CD4-positive, alpha-beta T cell treated with Interleukin-21 for 1 hour (primary cell): Measurements from ENCODE around the gene MGAT4C.
A peak's percentile ranks its signal among the peaks of the same experiment; 100 is the strongest.

Source experiments
- DNase-seq: peaks from one replicate; pipeline ENCODE4 v3.0.0-alpha.2; 2020

The MGAT4C gene

DNA sequence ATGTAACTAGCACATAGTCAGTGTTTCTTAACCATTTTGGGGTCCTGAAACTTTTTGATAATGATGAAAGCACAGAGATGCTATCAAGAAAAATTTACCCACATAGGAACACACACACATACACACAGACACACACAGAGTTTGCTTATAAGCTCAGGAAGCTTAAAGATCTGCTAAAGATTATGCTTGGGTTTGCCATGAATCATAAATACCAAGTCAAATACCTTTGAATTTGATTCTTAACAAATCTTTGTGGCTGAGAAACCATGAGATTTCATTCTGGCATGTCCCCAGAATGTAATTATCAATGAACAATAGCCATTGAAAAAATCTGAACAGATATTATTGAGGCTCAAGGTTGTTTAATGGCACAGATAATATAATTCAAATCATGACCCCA lies 292.9 kb downstream of the MGAT4C start:
- no peak for DNase-seq

DNA sequence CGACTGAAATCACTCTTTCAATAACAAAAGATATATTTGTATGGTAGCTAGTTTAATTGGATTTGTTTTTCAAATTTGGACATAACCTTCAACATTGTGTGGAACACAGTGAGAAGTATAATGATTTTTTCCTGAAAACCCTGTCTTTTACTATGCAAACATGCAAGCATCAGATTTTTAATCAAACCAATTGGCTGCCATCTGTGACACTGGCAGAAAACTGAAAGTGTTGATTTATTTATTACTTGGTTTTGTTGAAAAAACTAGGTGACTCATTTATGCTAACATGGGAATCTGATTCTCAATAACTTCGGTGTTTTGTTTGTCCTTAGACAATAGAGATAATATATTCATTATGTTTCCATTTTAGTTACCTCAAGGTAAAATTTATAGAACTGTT lies 300.1 kb downstream of the MGAT4C start:
- DNase-seq = no peak

DNA sequence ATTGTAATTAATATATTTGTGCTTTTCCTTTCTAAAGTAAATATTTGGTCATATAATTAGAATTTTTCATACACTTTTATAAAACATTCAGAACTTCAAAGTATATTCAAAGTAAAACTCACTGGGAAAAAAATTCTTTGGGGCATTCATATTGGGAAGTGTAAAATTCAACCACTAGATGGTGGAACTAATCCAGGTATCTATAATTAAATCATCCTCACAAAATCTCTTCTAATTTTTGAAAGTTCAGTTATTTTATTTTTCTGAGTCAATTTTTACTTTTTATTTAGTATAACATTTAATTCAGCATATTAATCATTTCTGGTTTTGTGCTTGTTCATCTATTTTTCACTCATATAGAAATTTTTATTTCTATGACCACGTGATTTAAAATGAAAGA lies 301.1 kb downstream of the MGAT4C start:
- DNase-seq = no peak

DNA sequence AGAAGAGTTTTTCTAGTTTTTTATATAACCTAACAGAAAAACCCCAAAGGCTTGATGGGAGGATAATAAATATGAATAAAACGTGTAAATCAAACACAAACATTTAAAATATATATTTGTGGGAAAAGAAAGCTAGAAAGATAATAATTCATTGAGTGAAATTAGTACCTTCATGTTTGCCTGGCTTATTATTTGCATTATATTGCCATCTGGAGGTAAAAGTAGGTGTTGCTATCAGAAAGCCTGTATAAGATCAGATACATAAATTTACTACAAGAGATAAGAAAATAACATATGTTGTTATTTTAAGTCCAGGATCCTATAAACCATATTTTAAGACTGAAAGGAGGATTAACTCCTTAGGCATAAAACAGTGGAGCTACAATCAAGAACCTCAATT lies 304.4 kb downstream of the MGAT4C start:
- no peak for DNase-seq

DNA sequence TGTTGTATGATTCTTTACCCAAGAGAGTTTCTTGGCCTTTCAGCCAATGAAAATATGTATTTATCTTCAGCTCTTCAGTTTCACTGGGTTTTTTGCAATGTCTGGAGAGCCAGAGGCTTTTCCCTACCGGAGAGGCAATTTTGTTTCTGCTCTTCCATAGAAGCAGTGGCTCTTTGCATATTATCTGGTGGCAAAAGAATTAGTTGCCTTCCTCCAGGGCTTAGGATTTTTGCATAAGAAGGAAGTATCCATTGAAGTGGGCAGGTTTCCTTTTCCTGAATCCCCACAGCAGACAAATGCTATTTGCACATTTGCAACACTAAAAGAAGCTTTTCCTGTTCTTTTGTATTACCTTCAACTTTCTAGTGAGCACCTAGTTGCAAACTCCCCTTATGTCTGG lies 306.9 kb downstream of the MGAT4C start:
- DNase-seq = no peak

DNA sequence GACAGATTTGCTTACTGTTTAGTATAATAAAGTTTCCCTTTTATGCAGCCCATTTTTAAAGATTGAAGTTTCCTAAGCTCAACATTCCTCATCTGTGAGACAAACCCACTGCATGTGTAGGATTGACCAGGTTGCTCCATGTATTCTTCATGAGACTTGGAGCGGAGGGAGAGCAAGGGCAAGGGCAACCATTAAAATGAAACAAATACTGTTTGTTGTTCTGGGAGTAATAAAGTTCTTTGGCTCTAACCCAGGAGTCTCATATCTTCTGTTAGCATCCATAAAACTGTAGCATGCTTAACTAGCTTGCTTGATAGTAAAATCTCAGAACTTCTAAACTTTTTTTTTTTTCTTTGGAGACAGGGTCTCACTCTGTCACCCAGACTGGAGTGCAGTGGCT lies 307.9 kb downstream of the MGAT4C start:
- no peak for DNase-seq

DNA sequence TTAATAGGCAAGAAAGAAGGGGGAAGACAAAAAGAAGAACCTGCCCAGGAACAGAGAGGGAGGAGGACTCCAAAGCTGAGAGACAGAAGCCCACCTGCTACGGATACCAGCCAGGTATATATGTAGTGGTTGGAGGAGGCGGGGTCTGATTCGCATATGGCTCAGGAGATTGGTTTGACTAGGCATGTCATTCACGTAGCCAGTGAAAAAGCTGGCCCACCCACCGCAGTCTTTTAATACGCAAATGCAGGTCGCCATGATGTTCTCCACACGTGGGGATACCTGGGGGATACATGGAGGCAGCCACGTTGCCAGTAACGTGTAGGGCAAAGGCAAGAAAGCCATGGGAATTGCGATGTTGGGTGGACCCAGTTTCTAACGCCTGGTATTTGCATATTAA lies 308.9 kb downstream of the MGAT4C start:
- no peak for DNase-seq

DNA sequence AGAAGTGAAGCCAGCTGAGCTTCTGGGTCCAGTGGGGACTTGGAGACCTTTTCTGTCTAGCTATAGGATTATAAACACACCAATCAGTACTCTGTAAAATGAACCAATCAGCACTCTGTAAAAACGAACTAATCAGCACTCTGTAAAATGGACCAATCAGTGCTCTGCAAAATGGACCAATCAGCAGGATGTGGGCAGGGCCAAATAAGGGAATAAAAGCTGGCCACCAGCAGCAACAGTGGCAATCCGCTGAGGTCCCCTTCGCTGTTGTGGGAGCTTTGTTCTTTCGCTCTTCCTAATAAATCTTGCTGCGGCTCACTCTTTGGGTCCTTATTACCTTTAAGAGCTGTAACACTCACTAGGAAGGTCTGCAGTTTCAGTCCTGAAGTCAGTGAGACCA lies 309.8 kb downstream of the MGAT4C start:
- no peak for DNase-seq

DNA sequence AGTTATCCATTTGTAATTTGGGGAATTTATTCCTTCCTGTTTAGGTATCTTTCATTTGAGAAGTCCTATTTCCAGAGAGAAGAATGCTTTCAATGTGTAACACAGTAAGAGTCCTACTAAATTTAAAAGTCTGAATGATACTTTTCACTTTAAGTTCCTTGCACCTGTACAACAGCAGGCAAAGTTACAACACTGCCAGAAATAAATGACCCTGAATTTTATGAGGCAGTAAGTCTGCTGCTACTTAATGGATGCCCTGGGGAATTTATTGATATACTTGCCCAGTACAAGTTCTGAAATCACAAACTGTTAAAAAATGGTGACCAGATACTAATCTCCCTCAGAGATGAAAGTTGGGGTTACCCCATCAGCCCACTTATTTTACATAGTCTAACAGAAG lies 329.0 kb downstream of the MGAT4C start:
- DNase-seq = no peak

DNA sequence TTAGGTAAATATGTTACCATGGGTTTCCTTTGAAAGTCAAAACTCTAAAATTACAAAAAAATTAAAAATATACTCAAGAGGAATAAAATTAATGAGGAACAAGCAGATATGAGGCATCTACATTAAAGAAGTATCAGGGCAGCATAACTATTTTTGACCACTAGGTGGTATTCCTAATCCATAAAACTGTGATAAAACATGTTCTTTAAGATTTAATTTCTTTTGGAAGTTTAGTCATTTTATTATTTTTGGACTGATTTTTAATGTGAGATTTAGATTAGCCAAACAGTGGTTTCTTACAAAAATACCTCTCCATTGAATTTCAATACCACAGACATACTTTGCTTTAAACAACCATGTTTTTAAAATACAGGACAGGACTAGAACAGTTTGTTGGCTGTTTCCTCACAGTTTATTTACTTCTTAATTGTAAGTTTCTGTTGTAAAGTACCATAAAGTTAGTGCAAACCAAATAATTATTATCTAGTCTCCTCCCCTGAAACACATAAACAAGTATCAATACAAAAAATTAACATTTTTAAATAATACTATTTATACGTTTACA lies 332.3 kb downstream of the MGAT4C start:
- DNase-seq = no peak

DNA sequence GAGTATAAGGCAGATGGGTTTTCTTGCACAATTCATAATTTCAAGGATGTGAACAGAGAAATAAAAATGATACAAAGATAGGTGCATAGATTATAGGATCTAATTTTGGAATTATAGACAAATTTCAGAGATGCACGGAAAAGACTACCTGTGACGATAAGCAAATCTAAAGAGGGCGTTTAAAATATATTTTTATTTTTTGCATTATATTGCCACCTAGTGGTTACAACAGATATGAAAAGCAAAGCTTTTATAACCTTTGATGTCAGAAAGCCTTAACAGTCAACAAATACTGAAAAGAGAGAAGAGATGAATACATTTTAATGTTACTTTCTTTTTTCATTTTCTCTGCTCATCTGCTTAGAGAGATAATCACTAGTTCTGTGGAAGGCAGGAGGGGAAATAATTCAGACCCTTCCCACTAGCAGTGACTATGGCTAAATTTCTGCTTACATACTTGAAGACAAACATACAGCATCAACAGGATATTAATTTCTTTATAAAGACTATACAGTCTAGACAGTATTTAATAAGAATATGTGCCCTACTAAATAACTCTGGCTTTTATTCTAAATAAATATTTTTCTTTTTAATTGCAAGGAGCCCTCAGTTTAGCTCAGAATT lies 335.8 kb downstream of the MGAT4C start:
- peak; percentile 4 for DNase-seq
